ENCODE measurements around the gene DHX9. TPM values are rescaled to one million over a fixed set of nuclear protein-coding genes. Genes with fewer than 3 reads are reported as not detected.

Gene DHX9
- total RNA-seq, 1 experiment from 2014 or later, result 336 TPM

DNA sequence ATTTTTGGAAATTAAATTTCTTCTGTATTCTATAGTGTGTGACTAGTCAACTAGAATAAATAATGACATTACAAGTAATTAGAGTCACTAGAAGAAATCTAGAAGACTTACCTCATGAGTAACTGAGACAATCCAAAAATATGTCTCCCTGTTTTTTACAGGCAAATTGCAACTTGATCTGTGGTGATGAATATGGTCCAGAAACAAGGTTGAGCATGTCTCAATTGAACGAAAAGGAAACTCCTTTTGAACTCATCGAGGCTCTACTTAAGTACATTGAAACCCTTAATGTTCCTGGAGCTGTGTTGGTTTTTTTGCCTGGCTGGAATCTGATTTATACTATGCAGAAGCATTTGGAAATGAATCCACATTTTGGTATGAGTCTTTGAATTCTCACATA, 36.7 kb downstream of the DHX9 start:
- Mint-ChIP-seq H3K27ac (no peak overlapping the region; a peak in 1 of 7 replicates), H3K9me3 (no peaks in the 10 kb centered on the region), H3K36me3 (ENCODE audit: insufficient read depth in 1 of 3, low read depth in 3 of 3) (peaks cover 83 to 100% (median 99%) of the 10 kb centered on the region in 3 experiments), H3K27me3 (ENCODE audit: low read depth) (no peaks in the 10 kb centered on the region), H3K4me3 (no peak overlapping the region), H3K4me1 (no peaks in the 10 kb centered on the region)
- Histone ChIP-seq H2BK20ac (ENCODE audit: low read depth, low read length, poor library complexity, severe bottlenecking) (no peak overlapping the region), H2BK12ac (ENCODE audit: insufficient read length, low read depth, low read length) (no peak overlapping the region), H3K56ac (ENCODE audit: insufficient read length, low read depth, low read length) (no peak overlapping the region), H2AK5ac (ENCODE audit: insufficient read length, low read length) (no peak overlapping the region), H4K20me1 (ENCODE audit: control insufficient read depth, insufficient read depth, insufficient read length) (no peaks in the 10 kb centered on the region), H3K23ac (ENCODE audit: insufficient read length, low read depth, low read length) (no peak overlapping the region), H4K8ac (replicated peaks; ENCODE audit: insufficient read length, low read depth, low read length) (no peak overlapping the region), H3K18ac (ENCODE audit: insufficient read length, low read depth, low read length) (no peak overlapping the region), H3K79me2 (ENCODE audit: insufficient read depth, low read length) (no peaks in the 10 kb centered on the region; the same call in 1 of the 2 replicates), H3T11ph (ENCODE audit: low read length) (no peak overlapping the region), H3K4ac (ENCODE audit: low read depth, low read length) (no peak overlapping the region), H3K9me3 (ENCODE audit: control insufficient read depth, low read depth, low read length) (no peaks in the 10 kb centered on the region), H3K4me2 (ENCODE audit: insufficient read depth, insufficient read length, low read length) (no peak overlapping the region), H3K79me1 (ENCODE audit: insufficient read depth, low read depth, low read length, poor library complexity, severe bottlenecking) (no peaks in the 10 kb centered on the region), H2BK5ac (ENCODE audit: insufficient read length, low read length) (no peak overlapping the region), H2BK120ac (ENCODE audit: low read depth, low read length, poor library complexity, severe bottlenecking) (no peak overlapping the region), H3K23me2 (ENCODE audit: insufficient read length, low read depth, low read length, poor library complexity, severe bottlenecking) (no peaks in the 10 kb centered on the region), H4K5ac (ENCODE audit: insufficient read length, low read depth, low read length) (no peak overlapping the region), H2AFZ (ENCODE audit: low read length) (no peak overlapping the region), H4K91ac (ENCODE audit: insufficient read length, low read depth, low read length) (no peak overlapping the region), H2BK15ac (ENCODE audit: low read depth, low read length) (no peak overlapping the region), H3K14ac (ENCODE audit: insufficient read depth, low read length) (no peak overlapping the region), H3K27me3 (ENCODE audit: insufficient read depth, low read length) (no peaks in the 10 kb centered on the region), H3K4me1 (ENCODE audit: insufficient read depth, low read length) (no peaks in the 10 kb centered on the region), H3K27ac (ENCODE audit: insufficient read length, low read depth, low read length) (no peak overlapping the region), H3K9ac (ENCODE audit: extremely low read depth, insufficient read length, low read length) (no peak overlapping the region)
- WGBS (ENCODE audit: extremely low coverage, insufficient read length, low lambda C conversion rate), result no CpG with 5 or more reads among the region's 2 CpGs
- TF ChIP-seq, protein P1, sequence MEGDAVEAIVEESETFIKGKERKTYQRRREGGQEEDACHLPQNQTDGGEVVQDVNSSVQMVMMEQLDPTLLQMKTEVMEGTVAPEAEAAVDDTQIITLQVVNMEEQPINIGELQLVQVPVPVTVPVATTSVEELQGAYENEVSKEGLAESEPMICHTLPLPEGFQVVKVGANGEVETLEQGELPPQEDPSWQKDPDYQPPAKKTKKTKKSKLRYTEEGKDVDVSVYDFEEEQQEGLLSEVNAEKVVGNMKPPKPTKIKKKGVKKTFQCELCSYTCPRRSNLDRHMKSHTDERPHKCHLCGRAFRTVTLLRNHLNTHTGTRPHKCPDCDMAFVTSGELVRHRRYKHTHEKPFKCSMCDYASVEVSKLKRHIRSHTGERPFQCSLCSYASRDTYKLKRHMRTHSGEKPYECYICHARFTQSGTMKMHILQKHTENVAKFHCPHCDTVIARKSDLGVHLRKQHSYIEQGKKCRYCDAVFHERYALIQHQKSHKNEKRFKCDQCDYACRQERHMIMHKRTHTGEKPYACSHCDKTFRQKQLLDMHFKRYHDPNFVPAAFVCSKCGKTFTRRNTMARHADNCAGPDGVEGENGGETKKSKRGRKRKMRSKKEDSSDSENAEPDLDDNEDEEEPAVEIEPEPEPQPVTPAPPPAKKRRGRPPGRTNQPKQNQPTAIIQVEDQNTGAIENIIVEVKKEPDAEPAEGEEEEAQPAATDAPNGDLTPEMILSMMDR (conservative IDR thresholded peaks at IDR 0.05), result no peak
- DNase-seq, result no peak
